ENCODE results near the gene ATAD1. TPM values are rescaled to one million over a fixed set of nuclear protein-coding genes. Genes with fewer than 3 reads are reported as not detected.

ATAD1 gene
- total and polyA plus RNA-seq, 2 of the 4 experiments (the other 2 are of a cell fraction) = 12.7 to 21.9 TPM

- Histone ChIP-seq H3K4me3 (ENCODE audit: insufficient read depth, low read depth, low read length) (no peak overlapping the region), H3K4me2 (ENCODE audit: low read depth, low read length) (no peak overlapping the region), H2AK9ac (replicated peaks; ENCODE audit: low read depth, low read length, poor library complexity) (no peak overlapping the region), H4K91ac (ENCODE audit: insufficient read depth, low read depth, low read length) (no peak overlapping the region), H3K79me1 (ENCODE audit: low read depth in 1 of 2, low read length in 2 of 2) (peaks cover 22 to 35% of the 10 kb centered on the region in 2 experiments), H3K18ac (ENCODE audit: low read depth, low read length) (no peak overlapping the region), H4K8ac (ENCODE audit: low read depth in 2 of 2, low read length in 2 of 2) (no peak overlapping the region), H2AK5ac (ENCODE audit: low read depth, low read length) (no peak overlapping the region), H4K20me1 (ENCODE audit: insufficient read depth, low read length) (peaks cover 3% of the 10 kb centered on the region; the same call in 1 of the 2 replicates), H3K36me3 (ENCODE audit: control insufficient read depth, insufficient read depth, low read length) (peaks cover 11% of the 10 kb centered on the region), H3K56ac (ENCODE audit: extremely low read depth, insufficient read depth, low read length) (no peak overlapping the region; the same call in 1 of the 2 replicates), H3K14ac (replicated peaks; ENCODE audit: low read depth, low read length) (no peak overlapping the region), H2BK120ac (ENCODE audit: low read depth, low read length) (no peak overlapping the region), H2BK15ac (ENCODE audit: low read depth, low read length) (no peak overlapping the region), H4K5ac (ENCODE audit: low read depth, low read length) (no peak overlapping the region), H3K4me1 (ENCODE audit: control insufficient read depth, insufficient read depth, low read length) (no peaks in the 10 kb centered on the region), H3K23ac (ENCODE audit: low read depth, low read length) (no peak overlapping the region), H3K27ac (ENCODE audit: insufficient read depth, low read length) (no peak overlapping the region), H2BK20ac (ENCODE audit: low read depth, low read length) (no peak overlapping the region), H3K4ac (ENCODE audit: low read depth, low read length) (no peak overlapping the region), H3K9me1 (ENCODE audit: insufficient read depth, low read length) (no peaks in the 10 kb centered on the region), H3K9me3 (ENCODE audit: control insufficient read depth, insufficient read depth, low read length) (peaks cover 4% of the 10 kb centered on the region; the same call in 1 of the 2 replicates), H3K9ac (ENCODE audit: low read depth, low read length) (no peak overlapping the region), H3K27me3 (ENCODE audit: control insufficient read depth, insufficient read depth, low read length) (no peaks in the 10 kb centered on the region), H2BK5ac (ENCODE audit: low read depth, low read length, poor library complexity, severe bottlenecking) (no peak overlapping the region), H2AFZ (replicated peaks; ENCODE audit: low read length, poor library complexity) (no peak overlapping the region)
- ATAC-seq (ENCODE audit: low read depth) = no peak
- no peak for DNase-seq
- dilution Hi-C loops (cut with HindIII; ENCODE audit: low sequenced_read_pairs, unreplicated experiment) (no loop called here), intact Hi-C loops (cut with micrococcal nuclease) (no loop called here), in situ Hi-C loops (cut with MboI; ENCODE audit: low sequenced_read_pairs) (no loop called here)
- no TSS peak for BruUV-seq (replicated peaks)
- WGBS, 2 experiments (ENCODE audit: extremely low coverage in 2 of 2, insufficient read length in 1 of 2) = no CpG with 5 or more reads among the region's 2 CpGs
- CTCF ChIA-PET = no interaction called here
- TF ChIP-seq CHD1 (IDR thresholded peaks at IDR 0.05; ENCODE audit: low read depth, low read length) = no peak
- TF ChIP-seq MAFK (IDR thresholded peaks at IDR 0.05; ENCODE audit: low read depth, low read length) = no peak
- no peak for TF ChIP-seq FOS (IDR thresholded peaks at IDR 0.05; ENCODE audit: low read depth, low read length)
- no peak for TF ChIP-seq POLR2A (IDR thresholded peaks at IDR 0.05; ENCODE audit: low read depth, low read length)
- no peak for TF ChIP-seq SMC3 (IDR thresholded peaks at IDR 0.05; ENCODE audit: low read depth, low read length)
- TF ChIP-seq RCOR1 (IDR thresholded peaks at IDR 0.05; ENCODE audit: insufficient replicate concordance, low read length) = no peak
- TF ChIP-seq CTCF (conservative IDR thresholded peaks at IDR 0.05; ENCODE audit: low read depth, low read length) = no peak
- TF ChIP-seq MXI1 (IDR thresholded peaks at IDR 0.05; ENCODE audit: borderline replicate concordance, low read depth, low read length) = no peak
- TF ChIP-seq, protein P1, sequence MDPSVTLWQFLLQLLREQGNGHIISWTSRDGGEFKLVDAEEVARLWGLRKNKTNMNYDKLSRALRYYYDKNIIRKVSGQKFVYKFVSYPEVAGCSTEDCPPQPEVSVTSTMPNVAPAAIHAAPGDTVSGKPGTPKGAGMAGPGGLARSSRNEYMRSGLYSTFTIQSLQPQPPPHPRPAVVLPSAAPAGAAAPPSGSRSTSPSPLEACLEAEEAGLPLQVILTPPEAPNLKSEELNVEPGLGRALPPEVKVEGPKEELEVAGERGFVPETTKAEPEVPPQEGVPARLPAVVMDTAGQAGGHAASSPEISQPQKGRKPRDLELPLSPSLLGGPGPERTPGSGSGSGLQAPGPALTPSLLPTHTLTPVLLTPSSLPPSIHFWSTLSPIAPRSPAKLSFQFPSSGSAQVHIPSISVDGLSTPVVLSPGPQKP (IDR thresholded peaks at IDR 0.05; ENCODE audit: borderline replicate concordance, low read depth, low read length) = no peak
- TF ChIP-seq BHLHE40 (IDR thresholded peaks at IDR 0.05; ENCODE audit: low read depth, low read length) = no peak
- TF ChIP-seq RAD21 (IDR thresholded peaks at IDR 0.05; ENCODE audit: low read length) = no peak
- no peak for TF ChIP-seq CEBPB (IDR thresholded peaks at IDR 0.05; ENCODE audit: low read depth, low read length)
- TF ChIP-seq RFX5 (IDR thresholded peaks at IDR 0.05; ENCODE audit: low read depth, low read length) = no peak
- TF ChIP-seq USF2 (IDR thresholded peaks at IDR 0.05; ENCODE audit: low read depth, low read length) = no peak
- no peak for TF ChIP-seq NFE2L2 (IDR thresholded peaks at IDR 0.05; ENCODE audit: low read depth, low read length)
- TF ChIP-seq MAZ (IDR thresholded peaks at IDR 0.05; ENCODE audit: borderline replicate concordance, low read depth, low read length) = no peak
- POLR2A ChIA-PET (ENCODE audit: unreplicated experiment) = no interaction called here
Measured at GRCh38 chr10:87804939-87805569, 13.0 kb downstream of the ATAD1 start.

Data from IMR-90 (cell line).